ENCODE measurements around the gene COMMD1. TPM values are rescaled to one million over a fixed set of nuclear protein-coding genes. Genes with fewer than 3 reads are reported as not detected.
"Not testable (repeated sequence)": the region's sequence is repeated elsewhere in the genome, so short reads cannot be mapped to it uniquely, and the experiment has no call there.

Gene COMMD1
- total and polyA plus RNA-seq, 9 donors, result 48.6 to 76.8 (median 62.0) TPM

DNA sequence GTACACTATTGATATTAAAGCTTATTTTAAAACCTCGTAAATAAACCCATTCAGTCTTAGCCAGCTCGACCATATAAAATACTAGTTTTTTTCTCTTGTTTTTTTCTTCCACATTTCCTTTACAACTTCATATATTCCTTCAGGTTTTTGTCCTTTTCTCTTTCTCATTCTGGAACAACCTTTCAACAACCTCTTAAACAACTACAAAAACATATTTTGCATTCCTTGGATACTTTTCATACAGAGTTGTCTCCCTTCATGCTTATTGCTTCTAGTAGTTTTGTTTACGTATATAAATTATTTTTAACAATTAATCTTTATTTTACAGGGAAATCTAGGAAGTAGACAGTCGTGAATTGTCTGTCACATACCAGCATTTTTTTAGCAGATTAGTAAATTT lies 41.2 kb downstream of the COMMD1 start:
- WGBS (ENCODE audit: insufficient coverage), result 68% methylated on average over 2 of the region's 4 CpGs
- Histone ChIP-seq H3K27me3 (ENCODE audit: control insufficient read depth, insufficient read depth, low read length) (no peaks in the 10 kb centered on the region), H3K4me3 (ENCODE audit: low read length) (no peak overlapping the region), H3K36me3 (ENCODE audit: control insufficient read depth, insufficient read depth, low read length) (no peaks in the 10 kb centered on the region), H3K27ac (ENCODE audit: low read length) (no peak overlapping the region), H3K9me3 (replicated peaks; ENCODE audit: control insufficient read depth, low read depth, low read length) (no peaks in the 10 kb centered on the region), H3K4me1 (ENCODE audit: control insufficient read depth, insufficient read depth, low read length) (no peaks in the 10 kb centered on the region)
- no peak for DNase-seq

GRCh38 chr2:61948661-61949457 lies 43.4 kb downstream of the COMMD1 start:
- H3K36me3 ChIP-seq (ENCODE audit: control insufficient read depth, insufficient read depth, low read length), result no peaks in the 10 kb centered on the region
- H3K27ac ChIP-seq (ENCODE audit: low read length), result no peak overlapping the region
- no peaks in the 10 kb centered on the region for H3K27me3 ChIP-seq (ENCODE audit: control insufficient read depth, insufficient read depth, low read length)
- no peak for DNase-seq
- H3K4me1 ChIP-seq (ENCODE audit: control insufficient read depth, insufficient read depth, low read length), result no peaks in the 10 kb centered on the region
- WGBS (ENCODE audit: insufficient coverage), result 88% methylated on average over 4 of the region's 5 CpGs
- H3K4me3 ChIP-seq (ENCODE audit: low read length), result no peak overlapping the region
- peaks cover 5% of the 10 kb centered on the region for H3K9me3 ChIP-seq (replicated peaks; ENCODE audit: control insufficient read depth, low read depth, low read length)

DNA sequence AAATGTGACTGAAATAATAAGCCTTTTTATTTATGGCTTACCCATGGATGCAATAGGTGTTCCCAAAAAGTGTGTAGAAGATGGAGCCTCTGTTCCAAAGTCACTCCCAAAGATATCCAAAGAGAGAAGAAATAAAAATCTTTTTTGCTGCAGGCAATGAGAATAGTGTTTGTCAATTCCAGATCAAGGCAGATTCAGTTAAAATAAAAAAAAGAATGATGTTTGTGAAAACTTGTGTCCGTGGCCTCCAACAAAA lies 43.9 kb downstream of the COMMD1 start:
- DNase-seq, result no peak
- Histone ChIP-seq H3K9me3 (replicated peaks; ENCODE audit: control insufficient read depth, low read depth, low read length) (peaks cover 5% of the 10 kb centered on the region), H3K36me3 (ENCODE audit: control insufficient read depth, insufficient read depth, low read length) (no peaks in the 10 kb centered on the region), H3K27me3 (ENCODE audit: control insufficient read depth, insufficient read depth, low read length) (no peaks in the 10 kb centered on the region), H3K4me1 (ENCODE audit: control insufficient read depth, insufficient read depth, low read length) (no peaks in the 10 kb centered on the region), H3K4me3 (ENCODE audit: low read length) (no peak overlapping the region), H3K27ac (ENCODE audit: low read length) (no peak overlapping the region)
- 91% methylated on average over 1 of the region's 1 CpG for WGBS (ENCODE audit: insufficient coverage)

DNA sequence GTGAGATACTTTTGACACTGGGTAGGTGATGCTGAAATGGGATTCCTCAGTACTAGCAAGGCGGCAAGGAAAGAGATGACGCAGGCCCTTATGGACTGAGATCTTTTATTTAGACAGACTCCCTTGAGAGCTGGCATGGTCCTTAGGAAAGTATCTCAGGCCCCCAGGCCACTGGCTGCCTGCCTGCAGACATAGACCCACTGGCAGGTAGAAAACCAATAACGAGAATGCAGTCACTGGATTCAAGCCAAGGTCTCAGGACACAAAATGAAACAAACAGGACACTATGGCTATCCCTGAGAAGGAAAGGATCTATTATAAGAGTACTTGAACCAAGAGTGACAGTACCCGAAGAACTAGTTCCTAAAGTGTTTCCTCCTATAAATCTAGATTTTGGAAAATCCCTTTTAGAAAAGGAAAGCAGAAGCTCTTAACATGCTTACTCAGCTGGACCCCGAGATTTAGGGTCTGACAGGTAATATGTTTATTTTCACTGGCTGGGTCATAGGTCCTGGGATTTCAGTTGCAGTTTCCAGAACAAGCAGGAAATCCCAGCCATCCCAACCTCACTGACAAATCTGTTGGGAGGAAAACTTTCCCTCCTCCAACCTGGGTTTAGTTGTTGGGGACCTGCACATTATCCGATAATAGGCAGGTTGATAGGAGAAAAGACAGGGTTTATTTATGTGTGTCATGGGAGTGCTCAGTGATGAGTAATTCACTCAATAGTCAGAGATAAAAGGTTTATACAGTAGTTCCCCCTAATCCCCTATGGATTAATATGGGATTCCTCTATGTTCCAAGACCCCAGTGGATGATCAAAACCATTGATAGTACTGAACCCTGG lies 44.5 kb downstream of the COMMD1 start:
- Histone ChIP-seq H3K27ac (ENCODE audit: low read length) (no peak overlapping the region), H3K36me3 (ENCODE audit: control insufficient read depth, insufficient read depth, low read length) (no peaks in the 10 kb centered on the region), H3K4me1 (ENCODE audit: control insufficient read depth, insufficient read depth, low read length) (no peaks in the 10 kb centered on the region), H3K9me3 (replicated peaks; ENCODE audit: control insufficient read depth, low read depth, low read length) (peaks cover 5% of the 10 kb centered on the region), H3K4me3 (ENCODE audit: low read length) (no peak overlapping the region), H3K27me3 (ENCODE audit: control insufficient read depth, insufficient read depth, low read length) (no peaks in the 10 kb centered on the region)
- WGBS (ENCODE audit: insufficient coverage), result 65% methylated on average over 2 of the region's 6 CpGs
- DNase-seq, result no peak

GRCh38 chr2:61950571-61951315 lies 45.3 kb downstream of the COMMD1 start:
- Histone ChIP-seq H3K4me3 (ENCODE audit: low read length) (no peak overlapping the region), H3K27me3 (ENCODE audit: control insufficient read depth, insufficient read depth, low read length) (no peaks in the 10 kb centered on the region), H3K9me3 (replicated peaks; ENCODE audit: control insufficient read depth, low read depth, low read length) (peaks cover 5% of the 10 kb centered on the region), H3K4me1 (ENCODE audit: control insufficient read depth, insufficient read depth, low read length) (no peaks in the 10 kb centered on the region), H3K36me3 (ENCODE audit: control insufficient read depth, insufficient read depth, low read length) (no peaks in the 10 kb centered on the region), H3K27ac (ENCODE audit: low read length) (no peak overlapping the region)
- no peak for DNase-seq
- 100% methylated on average over 1 of the region's 9 CpGs for WGBS (ENCODE audit: insufficient coverage)

- H3K27me3 ChIP-seq (ENCODE audit: control insufficient read depth, insufficient read depth, low read length), result no peaks in the 10 kb centered on the region
- no peak for DNase-seq
- H3K9me3 ChIP-seq (replicated peaks; ENCODE audit: control insufficient read depth, low read depth, low read length), result peaks cover 5% of the 10 kb centered on the region
- H3K27ac ChIP-seq (ENCODE audit: low read length), result no peak overlapping the region
- no peaks in the 10 kb centered on the region for H3K4me1 ChIP-seq (ENCODE audit: control insufficient read depth, insufficient read depth, low read length)
- WGBS (ENCODE audit: insufficient coverage), result no CpG with 5 or more reads among the region's 2 CpGs
- no peak overlapping the region for H3K4me3 ChIP-seq (ENCODE audit: low read length)
- H3K36me3 ChIP-seq (ENCODE audit: control insufficient read depth, insufficient read depth, low read length), result no peaks in the 10 kb centered on the region
Observed at GRCh38 chr2:61951881-61952280, 46.4 kb downstream of the COMMD1 start.

GRCh38 chr2:61952288-61952687 lies 46.8 kb downstream of the COMMD1 start:
- no peaks in the 10 kb centered on the region for H3K36me3 ChIP-seq (ENCODE audit: control insufficient read depth, insufficient read depth, low read length)
- WGBS (ENCODE audit: insufficient coverage), result no CpG with 5 or more reads among the region's 1 CpG
- no peak overlapping the region for H3K4me3 ChIP-seq (ENCODE audit: low read length)
- peaks cover 5% of the 10 kb centered on the region for H3K9me3 ChIP-seq (replicated peaks; ENCODE audit: control insufficient read depth, low read depth, low read length)
- no peak overlapping the region for H3K27ac ChIP-seq (ENCODE audit: low read length)
- H3K4me1 ChIP-seq (ENCODE audit: control insufficient read depth, insufficient read depth, low read length), result no peaks in the 10 kb centered on the region
- DNase-seq, result no peak
- no peaks in the 10 kb centered on the region for H3K27me3 ChIP-seq (ENCODE audit: control insufficient read depth, insufficient read depth, low read length)

DNA sequence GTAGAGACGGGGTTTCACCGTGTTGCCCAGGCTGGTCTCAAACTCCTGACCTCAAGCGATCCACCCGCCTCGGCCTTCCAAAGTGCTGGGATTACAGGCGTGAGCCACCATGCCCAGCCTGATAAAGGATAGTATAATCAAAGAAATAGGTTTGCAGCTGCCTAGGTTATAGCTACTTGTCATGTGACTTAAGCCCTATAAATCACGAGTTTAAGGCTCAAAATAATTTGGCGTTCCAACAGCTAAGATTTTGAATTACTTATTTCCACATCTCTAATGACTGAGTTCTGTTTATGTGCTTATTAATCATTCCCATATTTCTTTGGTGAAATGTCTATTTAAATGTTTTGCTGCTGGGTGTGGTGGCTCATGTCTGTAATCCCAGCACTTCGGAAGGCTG lies 49.4 kb downstream of the COMMD1 start:
- H3K36me3 ChIP-seq (ENCODE audit: control insufficient read depth, insufficient read depth, low read length); H3K4me3 ChIP-seq (ENCODE audit: low read length); H3K27ac ChIP-seq (ENCODE audit: low read length); H3K4me1 ChIP-seq (ENCODE audit: control insufficient read depth, insufficient read depth, low read length); H3K27me3 ChIP-seq (ENCODE audit: control insufficient read depth, insufficient read depth, low read length); H3K9me3 ChIP-seq (replicated peaks; ENCODE audit: control insufficient read depth, low read depth, low read length); DNase-seq: not testable (repeated sequence)
- WGBS (ENCODE audit: insufficient coverage), result 91% methylated on average over 6 of the region's 9 CpGs

DNA sequence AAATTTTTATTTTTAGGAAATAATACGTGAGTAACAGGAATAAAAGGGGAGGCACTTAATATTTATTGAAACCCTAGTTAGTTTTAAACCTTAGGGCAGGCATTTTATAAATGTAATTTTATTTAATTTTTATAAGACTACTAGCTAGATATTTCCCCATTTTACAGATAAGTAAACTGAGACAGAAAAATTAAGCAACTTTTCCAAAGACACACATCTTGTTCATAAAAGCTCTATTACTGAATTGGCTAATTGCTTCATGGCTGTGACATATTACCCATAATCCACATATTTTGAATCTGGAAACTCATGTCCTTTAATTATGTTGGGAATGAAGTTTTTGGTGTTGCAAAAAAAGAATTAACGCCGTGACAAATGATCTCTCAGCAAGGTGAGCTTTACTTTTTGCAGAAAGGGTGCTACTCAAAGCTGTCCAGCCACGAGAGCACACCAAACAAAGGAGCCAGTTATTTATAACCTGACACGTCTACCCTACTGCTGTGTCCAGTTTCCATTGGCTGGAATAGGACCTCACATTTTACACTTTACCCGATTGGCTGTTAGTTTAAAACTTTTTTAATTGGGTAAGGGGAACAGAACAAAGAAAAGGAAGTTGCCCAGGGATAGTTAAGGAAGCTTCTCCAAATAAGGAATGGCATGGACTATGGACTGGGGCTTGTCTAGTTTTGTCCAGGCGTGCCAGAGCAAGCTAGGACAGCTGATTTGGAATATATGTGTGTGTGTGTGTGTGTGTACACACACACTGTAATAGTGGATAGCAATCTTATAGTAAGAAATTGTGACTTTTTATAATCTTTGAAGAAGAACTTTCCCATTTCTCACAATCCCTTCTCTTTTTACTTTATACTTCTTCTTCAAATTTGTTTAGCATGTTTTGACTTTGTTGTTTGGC lies 54.2 kb downstream of the COMMD1 start:
- DNase-seq, result no peak
- no peak overlapping the region for H3K27ac ChIP-seq (ENCODE audit: low read length)
- 80% methylated on average over 3 of the region's 7 CpGs for WGBS (ENCODE audit: insufficient coverage)
- H3K9me3 ChIP-seq (replicated peaks; ENCODE audit: control insufficient read depth, low read depth, low read length), result peaks cover 5% of the 10 kb centered on the region
- H3K4me1 ChIP-seq (ENCODE audit: control insufficient read depth, insufficient read depth, low read length), result no peaks in the 10 kb centered on the region
- no peaks in the 10 kb centered on the region for H3K36me3 ChIP-seq (ENCODE audit: control insufficient read depth, insufficient read depth, low read length)
- H3K4me3 ChIP-seq (ENCODE audit: low read length), result no peak overlapping the region
- no peaks in the 10 kb centered on the region for H3K27me3 ChIP-seq (ENCODE audit: control insufficient read depth, insufficient read depth, low read length)

Data from muscle of leg (tissue), 11 donors.